Limb (tissue), 2 donors: ENCODE measurements around the gene TNFSF9.

ENCODE experiments used
- DNase-seq, 2 donors: peaks; one replicate each; pipeline ENCODE4 v3.0.0-alpha.2; 2016; ENCODE audit errors: extremely low spot score in 2 of 2

Gene TNFSF9

GRCh38 chr19:6530386-6531162 is at the start of gene TNFSF9:
Gene TNFSF9 (plus strand): TSS chr19:6531026. CDS start chr19:6531037, 11 bp downstream.
- DNase-seq: peak; percentile 91 to 97

DNA sequence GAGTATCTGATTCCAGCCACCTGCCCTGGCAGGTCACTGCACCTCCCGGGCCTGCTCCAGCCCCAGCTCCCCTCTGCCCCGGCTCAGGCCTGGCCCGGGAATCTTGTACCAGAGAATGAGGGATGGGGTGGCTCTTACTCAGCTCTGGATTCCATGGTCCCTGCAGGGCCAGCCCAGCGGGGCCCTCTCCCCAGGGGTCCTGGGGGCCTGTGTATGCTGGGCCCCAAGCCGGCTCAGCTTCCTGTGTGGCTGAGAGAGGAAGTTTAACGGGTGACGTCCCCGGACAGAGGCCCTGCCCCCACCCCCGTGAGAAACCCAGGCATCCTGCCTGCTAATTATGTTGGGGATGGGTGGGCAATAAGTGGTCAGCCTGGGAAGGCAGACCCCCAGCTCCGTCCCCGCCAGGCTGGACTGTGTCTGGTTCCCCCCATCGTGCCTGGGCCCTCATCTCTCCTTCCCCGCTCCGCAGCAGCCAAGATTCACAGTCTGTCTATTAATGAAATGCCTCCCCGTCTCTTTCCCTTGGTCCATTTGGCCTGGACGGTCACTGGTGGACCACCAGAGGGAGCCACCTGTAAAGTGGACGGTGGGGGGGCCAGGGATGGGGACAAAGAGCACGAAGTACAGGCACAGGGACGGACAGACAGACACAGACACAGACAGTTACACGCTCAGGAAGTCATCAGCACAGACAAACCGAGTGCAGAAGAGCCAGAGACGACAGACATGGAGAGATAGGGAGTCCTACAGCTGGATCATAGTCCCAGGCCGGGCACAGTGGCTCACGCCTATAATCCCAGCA is 49.1 kb upstream of the TNFSF9 start, which contains the start of gene DENND1C:
Gene DENND1C, minus strand, starts transcription at position 247 of the 802 bp plus-strand sequence. Its CDS starts 92 bp downstream, at position 155.
- DNase-seq: no peak

GRCh38 chr19:6482343-6482686 is 48.5 kb upstream of the TNFSF9 start:
- no peak for DNase-seq

- no peak for DNase-seq
Measured at GRCh38 chr19:6483235-6483634, 47.6 kb upstream of the TNFSF9 start.

DNA sequence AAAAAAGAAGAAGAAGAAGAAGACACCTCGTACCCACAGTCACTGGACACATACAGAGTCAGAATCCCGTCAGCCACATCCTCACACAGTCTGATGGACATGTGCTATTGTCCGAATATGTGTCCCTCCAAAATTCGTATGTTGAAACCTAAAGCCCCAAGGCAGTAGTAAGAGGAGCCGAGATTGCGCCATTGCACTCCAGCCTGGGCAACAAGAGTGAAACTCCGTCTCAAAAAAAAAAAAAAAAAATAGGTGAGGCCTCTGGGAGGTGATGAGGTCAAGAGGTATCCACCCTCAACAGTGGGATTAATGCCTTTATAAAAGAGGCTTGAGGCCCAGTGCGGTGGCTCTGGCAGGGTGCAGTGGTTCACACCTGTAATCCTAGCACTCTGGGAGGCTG is 46.6 kb upstream of the TNFSF9 start:
- no peak for DNase-seq

DNA sequence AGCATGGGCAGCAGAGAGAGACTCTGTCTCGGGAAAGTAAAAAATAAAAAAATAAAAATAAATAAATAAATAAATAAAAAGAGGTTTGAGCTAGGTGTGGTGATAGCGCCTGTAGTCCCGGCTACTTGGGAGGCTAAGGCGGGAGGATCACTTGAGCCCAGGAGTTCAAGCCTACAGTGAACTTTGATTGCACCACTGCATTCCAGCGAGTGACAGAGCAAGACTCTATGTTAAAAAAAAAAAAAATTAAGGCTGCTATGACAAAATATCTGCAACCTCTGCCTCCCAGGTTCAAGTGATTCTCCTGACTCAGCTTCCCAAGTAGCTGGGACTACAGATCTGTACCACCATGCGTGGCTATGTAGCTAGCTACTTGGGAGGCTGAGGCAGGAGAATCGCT is 46.0 kb upstream of the TNFSF9 start:
- no peak for DNase-seq

GRCh38 chr19:6489278-6490061 is 41.4 kb upstream of the TNFSF9 start:
- DNase-seq: no peak

DNA sequence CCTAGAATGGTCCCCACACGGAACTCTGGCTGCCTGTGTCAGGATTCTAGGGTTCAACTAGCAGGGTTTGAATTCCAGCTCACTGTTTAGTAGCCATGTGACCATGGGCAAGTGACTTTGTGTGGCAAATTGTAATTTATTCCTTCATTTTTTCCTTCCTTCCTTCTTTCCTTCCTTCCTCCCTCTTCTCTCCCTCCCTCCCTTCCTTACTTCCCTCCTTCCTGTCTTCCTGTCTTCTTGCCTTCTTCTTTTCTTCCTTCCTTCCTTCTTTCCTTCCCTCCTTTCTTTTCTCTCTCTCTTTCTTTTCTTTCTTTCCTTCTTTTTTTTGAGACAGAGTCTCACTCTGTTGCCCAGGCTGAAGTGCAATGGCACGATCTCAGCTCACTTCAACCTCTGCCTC is 40.7 kb upstream of the TNFSF9 start:
- DNase-seq: no peak

DNA sequence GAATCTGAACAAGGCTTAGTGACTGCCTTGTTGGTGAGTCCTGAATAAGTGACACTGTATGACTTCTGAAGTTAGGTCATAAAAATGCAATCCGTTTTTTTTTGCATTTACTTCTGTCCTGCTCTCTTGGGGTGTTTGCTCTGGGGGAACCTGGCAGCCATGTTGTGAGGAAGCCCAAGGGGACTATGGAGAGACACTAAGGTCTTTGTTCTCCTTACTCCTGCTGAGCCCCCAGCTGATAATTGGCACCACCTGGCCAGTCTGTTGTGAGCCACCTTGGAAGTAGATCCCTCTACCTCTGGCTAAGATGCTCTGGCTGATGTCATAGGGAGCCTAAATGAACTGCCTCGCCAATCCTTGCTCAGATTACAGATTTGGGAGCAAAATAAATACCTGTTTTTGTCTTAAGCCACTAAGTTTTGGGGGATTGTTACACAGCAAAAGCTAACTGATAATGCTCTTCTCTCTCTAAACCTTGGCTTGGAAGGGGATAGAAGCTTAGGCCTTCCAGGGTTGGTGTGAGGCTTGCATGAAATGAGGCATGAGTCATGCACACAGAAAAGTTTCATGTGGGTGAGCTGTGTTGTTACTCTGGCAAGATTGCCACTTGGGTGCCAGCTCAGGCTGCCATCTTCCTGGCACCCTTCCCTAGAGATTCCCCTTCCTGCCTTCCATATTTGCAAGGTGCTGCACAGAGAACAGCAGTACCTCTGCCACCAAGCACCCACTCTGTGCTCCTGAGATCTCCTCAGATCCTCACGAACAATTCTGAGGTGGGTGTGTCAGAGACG is 38.8 kb upstream of the TNFSF9 start:
- no peak for DNase-seq

DNA sequence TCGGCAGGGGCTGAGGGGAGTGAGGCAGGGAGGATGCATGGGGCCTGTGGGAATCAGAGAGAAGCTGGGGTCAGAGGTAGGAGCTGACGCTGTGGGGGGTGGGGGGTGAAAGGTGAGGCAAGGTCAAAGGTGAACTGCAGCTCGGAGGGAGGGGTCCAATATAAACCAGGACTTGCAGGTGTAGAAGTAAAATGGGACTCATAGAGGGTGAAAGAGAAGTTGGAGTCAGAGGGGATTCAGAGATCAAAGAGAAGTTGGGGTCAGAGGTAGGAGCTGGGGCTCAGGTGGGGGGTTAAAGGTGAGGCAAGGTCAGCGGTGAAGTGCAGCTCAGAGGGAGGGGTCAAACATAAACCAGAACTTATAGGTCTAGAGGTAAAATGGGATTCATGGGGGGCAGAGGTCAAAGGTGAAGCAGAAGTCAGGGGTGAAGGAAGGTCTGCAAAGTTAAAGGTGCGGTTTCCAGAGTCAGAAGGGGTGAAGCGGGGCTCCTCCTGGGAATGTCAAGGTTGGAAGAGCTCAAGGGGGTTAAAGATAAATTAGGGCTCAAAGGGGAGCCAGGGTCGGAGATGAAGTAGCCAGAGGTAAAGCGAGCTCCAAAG is 36.3 kb upstream of the TNFSF9 start:
- no peak for DNase-seq

- no peak for DNase-seq
Measured at GRCh38 chr19:6495947-6496346, 34.9 kb upstream of the TNFSF9 start.

DNA sequence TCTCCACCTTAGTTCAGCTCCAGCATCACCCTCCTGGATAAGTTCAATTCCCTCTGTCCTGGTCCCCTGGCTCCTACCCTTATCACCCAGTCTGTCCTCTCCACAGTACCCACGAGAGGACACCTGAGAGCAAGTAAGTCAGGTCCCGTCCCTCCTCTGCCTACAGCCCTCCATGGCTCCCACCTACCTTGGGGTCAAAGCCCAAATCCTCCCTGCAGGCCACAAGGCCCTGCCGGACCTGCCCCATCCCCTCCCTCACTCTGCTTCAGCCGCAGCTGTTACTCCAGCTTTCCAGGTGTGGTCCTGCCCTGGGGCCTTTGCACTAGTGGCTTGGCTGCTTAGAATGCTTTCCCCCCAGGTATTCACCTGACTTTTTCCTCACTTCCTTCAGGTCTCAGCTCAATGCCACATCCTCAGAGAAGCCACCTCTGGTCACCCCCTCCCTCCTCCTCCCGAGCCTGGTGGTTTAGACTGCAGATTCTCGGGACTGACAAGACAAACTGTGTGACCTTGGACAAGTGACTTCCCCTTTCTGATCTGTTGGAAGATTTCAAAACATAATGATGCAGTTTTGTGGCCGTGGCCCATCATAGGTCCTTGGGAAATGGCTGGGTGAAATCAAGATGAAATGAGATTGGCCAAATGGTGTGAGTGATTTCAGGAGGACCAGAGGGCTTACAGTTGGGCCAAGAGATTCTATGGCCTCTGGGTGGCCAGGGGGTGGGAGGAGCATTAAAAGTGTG is 32.4 kb upstream of the TNFSF9 start:
- no peak for DNase-seq

- DNase-seq: no peak
Measured at GRCh38 chr19:6499052-6499790, 31.6 kb upstream of the TNFSF9 start.

DNA sequence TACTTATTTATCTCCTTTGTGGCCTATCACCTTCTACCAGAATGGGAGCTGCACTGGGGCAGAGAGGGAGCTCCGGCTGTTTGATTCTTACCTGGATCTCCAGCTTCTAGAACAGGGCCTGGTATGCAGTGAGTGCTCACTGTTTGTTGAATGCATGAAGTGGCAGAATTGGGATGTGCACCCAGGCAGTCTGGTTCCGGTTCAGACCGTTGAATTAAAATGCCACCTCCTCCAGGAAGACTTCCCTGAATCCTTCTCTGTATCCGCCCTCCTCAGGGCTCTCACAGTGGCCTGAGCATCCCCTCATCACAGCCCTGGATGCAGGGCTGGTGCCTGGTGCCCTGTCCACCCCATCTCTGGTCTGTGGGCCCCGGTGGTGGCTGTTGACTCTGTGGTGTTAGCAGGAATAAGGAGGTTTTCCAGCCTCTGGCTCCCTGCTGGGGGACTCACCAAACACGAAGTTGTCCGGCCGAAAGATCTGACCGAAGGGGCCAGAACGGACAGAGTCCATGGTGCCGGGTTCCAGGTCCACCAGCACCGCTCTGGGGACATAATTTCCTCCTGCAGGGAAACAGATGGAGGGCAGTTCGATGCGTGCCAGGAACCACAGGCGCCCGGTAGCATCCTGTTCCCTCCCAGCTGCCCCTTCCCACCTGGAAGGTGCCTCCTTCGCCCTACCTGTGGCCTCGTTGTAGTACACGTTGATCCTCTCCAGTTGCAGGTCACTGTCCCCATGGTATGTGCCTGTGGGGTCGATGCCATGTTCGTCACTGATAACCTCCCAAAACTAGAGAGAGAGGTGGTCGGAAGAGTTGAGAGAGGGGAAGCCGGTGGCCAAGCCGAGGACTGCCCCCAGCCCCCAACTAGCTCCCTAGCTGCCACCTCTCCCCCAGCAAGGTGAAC is 29.7 kb upstream of the TNFSF9 start:
- DNase-seq: no peak

DNA sequence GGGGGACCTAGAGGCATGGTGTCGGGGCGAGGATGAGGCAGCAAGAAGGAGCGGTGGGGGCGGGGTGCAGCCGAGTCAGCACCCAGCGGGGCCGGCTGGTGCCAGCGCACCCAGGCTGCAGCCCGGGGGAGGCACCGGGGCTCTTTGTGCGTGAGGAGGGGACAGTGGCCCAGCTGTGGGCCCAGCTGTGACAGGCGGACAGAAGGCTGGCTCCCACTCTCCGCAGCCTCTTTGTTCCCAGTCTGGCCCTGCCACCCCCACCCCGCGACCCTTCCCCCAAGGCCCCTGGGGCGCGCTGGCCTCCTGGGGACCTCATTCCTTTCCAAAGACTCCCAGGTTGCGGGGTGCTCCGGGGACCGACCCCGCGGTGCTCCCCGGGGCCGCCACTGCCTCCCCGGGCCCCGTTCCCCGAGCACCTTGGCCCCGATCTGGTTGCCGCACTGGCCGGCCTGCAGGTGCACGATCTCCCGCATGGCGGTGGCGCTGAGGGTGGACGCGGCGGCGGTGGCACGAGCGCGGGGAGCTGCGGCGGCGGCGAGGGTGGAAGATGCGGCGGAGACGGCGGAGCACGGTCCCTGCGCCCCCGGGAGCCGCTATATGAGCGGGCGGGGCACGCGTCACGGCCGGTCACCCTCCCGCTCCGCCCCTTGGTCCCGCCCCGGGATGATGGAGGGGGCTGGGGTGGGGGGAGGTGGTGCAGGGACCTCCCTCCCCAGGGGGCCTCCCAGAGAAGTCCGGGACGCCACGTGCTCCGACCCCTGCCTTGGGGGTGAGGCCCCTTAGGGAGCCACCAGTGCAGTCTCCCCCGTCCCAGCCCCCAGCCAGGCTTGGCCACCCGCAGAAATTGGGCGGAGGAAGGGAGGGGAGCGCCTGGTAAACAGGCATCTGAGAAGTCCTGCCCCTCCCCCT is 28.8 kb upstream of the TNFSF9 start, which contains the start of gene TUBB4A:
Gene TUBB4A, minus strand, starts transcription at position 570 of the 909 bp plus-strand sequence. Its CDS starts 97 bp downstream, at position 473.
- DNase-seq: peak in 1 of 2 donors; percentile 67

GRCh38 chr19:6503407-6504201 is 27.2 kb upstream of the TNFSF9 start:
- no peak for DNase-seq
